HL-60 (cell line): ENCODE results near the gene SLC7A10.

Experiments used
- DNase-seq, 2 experiments: peaks; one replicate each; pipeline ENCODE4 v3.0.0-alpha.2; 2010 to 2020; ENCODE audit warnings: low read depth in 1 of 2, low spot score in 1 of 2
- H3K27ac ChIP-seq: fragments of 250-450 bp; sonication (Bioruptor Pico); replicated peaks from 2 replicates; pipeline ENCODE4 v1.5.1; 2020; ENCODE audit warnings: mild to moderate bottlenecking, moderate library complexity
- H3K27me3 ChIP-seq: fragments of 250-450 bp; sonication (Bioruptor Pico); 2 replicates; pipeline ENCODE4 v1.5.1; 2021; ENCODE audit warnings: mild to moderate bottlenecking, moderate library complexity; ENCODE audit not compliant: insufficient read depth, poor library complexity, severe bottlenecking
- H3K4me3 ChIP-seq: replicated peaks from 2 replicates; pipeline ENCODE4 v1.5.1; 2011; ENCODE audit warnings: mild to moderate bottlenecking, control low read depth, low read length; ENCODE audit not compliant: insufficient read depth
- POLR2AphosphoS5 ChIP-seq: IDR thresholded peaks from 2 replicates; pipeline ENCODE4 v1.6.1; 2012; ENCODE audit warnings: low read depth
- SPI1 ChIP-seq: IDR thresholded peaks from 2 replicates; pipeline ENCODE4 v1.6.1; 2012; ENCODE audit warnings: low read depth, mild to moderate bottlenecking, borderline replicate concordance

SLC7A10 gene

DNA sequence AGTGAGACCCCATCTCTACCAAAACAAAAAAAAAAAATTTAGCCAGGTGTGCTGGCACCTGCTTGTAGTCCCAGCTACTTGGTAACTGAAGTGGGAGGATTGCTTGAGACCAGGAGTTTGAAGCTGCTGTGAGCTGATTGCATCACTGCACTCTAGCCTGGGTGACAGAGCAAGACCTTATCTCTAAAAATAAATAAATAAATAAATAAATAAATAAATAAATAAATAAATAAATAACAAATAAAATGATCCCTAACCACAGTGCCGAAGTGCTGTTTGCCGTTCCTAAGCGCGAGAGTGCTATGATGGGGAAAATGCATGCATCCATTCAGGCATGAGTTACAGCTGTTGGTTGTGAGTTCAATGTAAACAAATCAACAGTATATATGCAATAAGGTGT lies 66.5 kb downstream of the SLC7A10 start:
- TF ChIP-seq POLR2AphosphoS5, result no peak
- no peak for TF ChIP-seq SPI1
- DNase-seq, result no peak

More for the DNA sequence above, 66.5 kb downstream of the SLC7A10 start:
- no peak overlapping the region for H3K4me3 ChIP-seq
- peak overlapping the region; percentile 78; the same call in 1 of the 2 replicates for H3K27ac ChIP-seq
- no peaks in the 10 kb centered on the region for H3K27me3 ChIP-seq
